ENCODE measurements around the gene MBD3. TPM values are rescaled to one million over a fixed set of nuclear protein-coding genes. Genes with fewer than 3 reads are reported as not detected.

MBD3 gene
- total and polyA plus RNA-seq, 2 of the 4 experiments (the other 2 are of a cell fraction), result 42.5 to 66.3 TPM

GRCh38 chr19:1576242-1577089 is 16.2 kb downstream of the MBD3 start:
- no peak overlapping the region for H3K4me3 ChIP-seq (ENCODE audit: insufficient read depth, low read depth, low read length)
- peaks cover 41% of the 10 kb centered on the region for H3K36me3 ChIP-seq (ENCODE audit: control insufficient read depth, insufficient read depth, low read length)
- H3K9me1 ChIP-seq (ENCODE audit: insufficient read depth, low read length), result no peaks in the 10 kb centered on the region
- 91% methylated on average over 16 of the region's 30 CpGs; no CpG with 5 or more reads in 1 of the 2 experiments for WGBS, 2 experiments (ENCODE audit: extremely low coverage in 2 of 2, insufficient read length in 1 of 2)
- POLR2A ChIA-PET (ENCODE audit: unreplicated experiment), result no interaction called here
- peaks cover 4% of the 10 kb centered on the region for H4K20me1 ChIP-seq (ENCODE audit: insufficient read depth, low read length)
- no peak for TF ChIP-seq MAZ (IDR thresholded peaks at IDR 0.05; ENCODE audit: borderline replicate concordance, low read depth, low read length)
- no peak for TF ChIP-seq CTCF (conservative IDR thresholded peaks at IDR 0.05; ENCODE audit: low read depth, low read length)
- no peak for TF ChIP-seq RCOR1 (IDR thresholded peaks at IDR 0.05; ENCODE audit: insufficient replicate concordance, low read length)
- TF ChIP-seq POLR2A (IDR thresholded peaks at IDR 0.05; ENCODE audit: low read depth, low read length), result no peak
- TF ChIP-seq CEBPB (IDR thresholded peaks at IDR 0.05; ENCODE audit: low read depth, low read length), result no peak
- no peak for TF ChIP-seq MAFK (IDR thresholded peaks at IDR 0.05; ENCODE audit: low read depth, low read length)
- no peak for TF ChIP-seq RAD21 (IDR thresholded peaks at IDR 0.05; ENCODE audit: low read length)
- no peak for TF ChIP-seq CHD1 (IDR thresholded peaks at IDR 0.05; ENCODE audit: low read depth, low read length)
- no peak for TF ChIP-seq MXI1 (IDR thresholded peaks at IDR 0.05; ENCODE audit: borderline replicate concordance, low read depth, low read length)
- TF ChIP-seq NFE2L2 (IDR thresholded peaks at IDR 0.05; ENCODE audit: low read depth, low read length), result no peak
- TF ChIP-seq RFX5 (IDR thresholded peaks at IDR 0.05; ENCODE audit: low read depth, low read length), result no peak
- no peak for TF ChIP-seq BHLHE40 (IDR thresholded peaks at IDR 0.05; ENCODE audit: low read depth, low read length)
- no peak overlapping the region for H2AFZ ChIP-seq (replicated peaks; ENCODE audit: low read length, poor library complexity)
- dilution Hi-C loops (cut with HindIII; ENCODE audit: low sequenced_read_pairs, unreplicated experiment) (no loop called here), in situ Hi-C loops (cut with MboI; ENCODE audit: low sequenced_read_pairs) (no loop called here), intact Hi-C loops (cut with micrococcal nuclease) (no loop called here)
- no peak for ATAC-seq (ENCODE audit: low read depth)
- no peaks in the 10 kb centered on the region; a peak in 1 of 4 replicates for H3K79me1 ChIP-seq (ENCODE audit: low read depth in 1 of 2, low read length in 2 of 2)
- no peaks in the 10 kb centered on the region for H3K9me3 ChIP-seq (ENCODE audit: control insufficient read depth, insufficient read depth, low read length)
- H2BK5ac ChIP-seq (ENCODE audit: low read depth, low read length, poor library complexity, severe bottlenecking), result no peak overlapping the region
- H3K4me2 ChIP-seq (ENCODE audit: low read depth, low read length), result no peak overlapping the region
- no TSS peak for BruUV-seq (replicated peaks)
- H2AK9ac ChIP-seq (replicated peaks; ENCODE audit: low read depth, low read length, poor library complexity), result peak overlapping the region; percentile 28
- H4K8ac ChIP-seq (ENCODE audit: low read depth in 2 of 2, low read length in 2 of 2), result no peak overlapping the region
- H2BK15ac ChIP-seq (ENCODE audit: low read depth, low read length), result no peak overlapping the region
- CTCF ChIA-PET, result interaction anchor here (0.5 kb wide), 1 partner anchor 53 kb away, joined by 3 read pairs; the partner anchor contains the start of gene PLK5
- H3K9ac ChIP-seq (ENCODE audit: low read depth, low read length), result no peak overlapping the region
- no peak overlapping the region for H3K4ac ChIP-seq (ENCODE audit: low read depth, low read length)
- no peak overlapping the region for H3K18ac ChIP-seq (ENCODE audit: low read depth, low read length)
- H3K56ac ChIP-seq (ENCODE audit: extremely low read depth, insufficient read depth, low read length), result no peak overlapping the region
- H2BK20ac ChIP-seq (ENCODE audit: low read depth, low read length), result no peak overlapping the region
- H4K91ac ChIP-seq (ENCODE audit: insufficient read depth, low read depth, low read length), result no peak overlapping the region
- no peak overlapping the region for H3K14ac ChIP-seq (replicated peaks; ENCODE audit: low read depth, low read length)
- no peak overlapping the region for H2BK120ac ChIP-seq (ENCODE audit: low read depth, low read length)
- H4K5ac ChIP-seq (ENCODE audit: low read depth, low read length), result no peak overlapping the region
- no peaks in the 10 kb centered on the region for H3K27me3 ChIP-seq (ENCODE audit: control insufficient read depth, insufficient read depth, low read length)
- no peak overlapping the region for H3K27ac ChIP-seq (ENCODE audit: insufficient read depth, low read length)
- H3K23ac ChIP-seq (ENCODE audit: low read depth, low read length), result no peak overlapping the region
- H3K4me1 ChIP-seq (ENCODE audit: control insufficient read depth, insufficient read depth, low read length), result no peaks in the 10 kb centered on the region
- H2AK5ac ChIP-seq (ENCODE audit: low read depth, low read length), result no peak overlapping the region
- DNase-seq, result no peak
